ENCODE measurements around the gene VWA5B1.

Gene VWA5B1

DNA sequence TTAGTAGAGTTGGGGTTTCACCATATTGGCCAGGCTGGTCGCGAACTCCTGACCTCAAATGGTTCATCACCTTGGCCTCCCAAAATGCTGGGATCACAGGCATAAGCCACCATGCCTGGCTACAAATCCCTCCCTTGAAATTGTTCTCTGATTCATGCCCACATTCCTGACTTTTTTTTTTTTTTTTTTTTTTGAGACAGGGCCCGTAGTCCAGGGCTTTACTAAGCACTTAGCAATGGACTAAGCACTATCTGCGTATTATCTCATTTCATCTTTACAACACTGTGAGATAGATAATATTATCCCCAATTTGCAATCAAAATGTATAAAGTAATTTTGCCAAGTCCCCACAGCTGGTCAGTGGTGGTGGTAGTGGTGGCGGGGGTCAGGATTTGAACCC is 58.9 kb downstream of the VWA5B1 start:
- no peak for DNase-seq (ENCODE audit: low read depth in 2 of 2)

GRCh38 chr1:20349971-20350370 is 59.3 kb downstream of the VWA5B1 start:
- no peak for DNase-seq (ENCODE audit: low read depth in 2 of 2)

- DNase-seq (ENCODE audit: low read depth in 2 of 2), result no peak
These were observed 59.7 kb downstream of the VWA5B1 start for GRCh38 chr1:20350421-20350820.

GRCh38 chr1:20351911-20352701 is 61.4 kb downstream of the VWA5B1 start:
- no peak for DNase-seq (ENCODE audit: low read depth in 2 of 2)

GRCh38 chr1:20353836-20354235 is 63.2 kb downstream of the VWA5B1 start:
- DNase-seq (ENCODE audit: low read depth in 2 of 2), result no peak

DNA sequence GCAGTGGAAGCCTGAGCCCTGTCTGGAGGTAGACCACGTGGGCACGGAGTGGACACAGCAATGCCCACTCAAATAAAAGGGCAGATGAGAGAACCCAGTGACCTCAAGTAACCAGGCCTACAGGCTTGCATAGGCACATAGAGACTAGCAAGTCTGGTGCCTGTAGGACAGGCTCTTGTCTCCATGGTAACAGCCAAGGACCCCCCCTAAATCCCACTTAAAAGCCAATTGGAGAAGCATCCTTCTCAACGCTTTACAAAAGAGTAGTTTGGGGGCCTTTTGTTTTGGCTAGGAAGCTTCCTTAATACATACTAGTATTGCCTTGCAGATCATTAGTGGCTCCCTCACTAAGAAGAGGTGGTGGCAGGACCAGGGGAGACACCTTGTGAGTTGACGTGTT is 63.9 kb downstream of the VWA5B1 start:
- DNase-seq (ENCODE audit: low read depth in 2 of 2), result no peak

GRCh38 chr1:20355101-20355827 is 64.6 kb downstream of the VWA5B1 start:
- DNase-seq (ENCODE audit: low read depth in 2 of 2), result no peak

DNA sequence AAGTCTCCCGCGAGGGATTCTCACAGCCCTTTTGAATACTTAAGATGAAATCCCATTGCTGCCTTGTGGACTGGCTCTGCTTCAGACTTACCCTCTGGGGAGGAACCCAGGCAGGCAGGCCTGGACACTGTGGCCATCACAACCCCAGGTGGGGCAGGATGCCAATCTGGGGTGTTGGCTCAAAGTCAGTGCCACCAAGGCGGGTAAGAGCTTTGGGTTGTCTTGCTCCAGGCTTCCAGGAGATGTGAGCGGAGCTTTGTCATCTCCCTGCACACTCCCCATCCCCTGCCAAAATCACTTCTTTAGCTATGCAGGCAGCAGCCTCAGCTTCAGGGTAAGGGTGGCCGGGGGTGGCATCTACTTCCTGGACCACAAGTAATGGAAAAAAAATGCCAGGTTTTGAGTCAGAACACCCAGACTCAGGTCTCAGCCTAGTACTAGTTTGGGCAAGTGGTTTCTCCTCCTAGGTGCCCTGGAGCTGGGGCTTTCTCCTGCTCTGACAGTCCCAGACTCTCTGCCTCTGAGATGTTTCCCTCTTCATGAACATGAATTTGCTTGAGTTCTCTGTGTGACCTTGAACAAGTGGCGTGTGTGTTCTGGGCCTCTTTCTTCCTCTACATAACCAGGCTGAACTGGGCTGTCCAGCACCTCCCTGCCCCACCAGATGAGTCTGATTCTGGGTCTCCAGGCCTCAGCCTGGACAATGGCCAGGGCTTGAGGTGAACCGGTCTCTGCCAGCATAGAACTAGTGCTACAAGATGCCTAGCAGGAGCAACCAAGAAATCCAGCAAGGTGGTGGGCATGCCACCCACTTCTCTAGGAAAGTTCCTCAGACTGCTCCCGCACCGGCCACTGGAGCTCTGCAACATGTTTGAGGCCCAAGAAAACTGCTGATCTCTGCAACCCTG is 65.4 kb downstream of the VWA5B1 start:
- no peak for DNase-seq (ENCODE audit: low read depth in 2 of 2)

GRCh38 chr1:20356850-20357459 is 66.3 kb downstream of the VWA5B1 start:
- DNase-seq (ENCODE audit: low read depth in 2 of 2), result no peak

DNA sequence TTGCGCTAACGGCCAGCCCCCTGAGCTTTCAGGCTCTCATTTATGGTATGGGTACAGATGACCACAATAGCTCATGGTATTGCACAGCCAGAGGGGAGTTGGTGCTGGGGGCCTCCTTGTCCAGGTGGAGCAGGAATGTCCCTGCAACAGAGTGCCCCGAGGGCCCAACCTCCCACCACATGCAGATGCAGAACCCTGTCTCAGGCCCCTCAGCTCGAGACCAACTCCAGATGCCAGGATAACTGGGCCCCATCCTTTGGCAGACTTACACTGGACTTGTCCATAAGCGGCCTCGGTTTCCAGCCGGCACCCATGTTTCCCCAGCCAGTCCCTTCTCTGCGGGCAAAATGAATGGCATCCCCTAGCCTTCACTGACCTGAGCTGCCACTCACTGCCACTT is 67.1 kb downstream of the VWA5B1 start:
- no peak for DNase-seq (ENCODE audit: low read depth in 2 of 2)

- no peak for DNase-seq (ENCODE audit: low read depth in 2 of 2)
These were observed 68.1 kb downstream of the VWA5B1 start for GRCh38 chr1:20358761-20359263.

GRCh38 chr1:20359451-20360330 is 69.0 kb downstream of the VWA5B1 start:
- no peak for DNase-seq (ENCODE audit: low read depth in 2 of 2)

DNA sequence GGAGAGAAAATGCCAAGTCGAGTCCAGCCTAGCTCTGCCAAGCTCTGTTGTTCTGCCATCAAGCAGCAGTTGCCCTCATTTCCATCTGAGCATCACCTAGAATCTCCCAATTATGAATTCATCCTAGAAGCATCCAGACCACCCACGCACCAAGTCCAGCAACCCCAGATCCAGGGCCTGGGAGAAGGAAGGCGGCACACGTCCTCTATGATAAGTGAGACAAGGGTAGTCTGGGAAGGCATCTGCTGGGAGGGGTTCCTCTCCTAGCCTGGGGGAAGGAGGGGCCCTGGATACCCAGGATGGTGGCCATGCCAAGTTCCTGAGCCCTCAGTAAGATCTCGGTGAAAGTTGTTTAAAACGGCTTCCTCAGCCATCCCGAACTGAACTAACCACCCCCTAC is 70.7 kb downstream of the VWA5B1 start:
- no peak for DNase-seq (ENCODE audit: low read depth in 2 of 2)

DNA sequence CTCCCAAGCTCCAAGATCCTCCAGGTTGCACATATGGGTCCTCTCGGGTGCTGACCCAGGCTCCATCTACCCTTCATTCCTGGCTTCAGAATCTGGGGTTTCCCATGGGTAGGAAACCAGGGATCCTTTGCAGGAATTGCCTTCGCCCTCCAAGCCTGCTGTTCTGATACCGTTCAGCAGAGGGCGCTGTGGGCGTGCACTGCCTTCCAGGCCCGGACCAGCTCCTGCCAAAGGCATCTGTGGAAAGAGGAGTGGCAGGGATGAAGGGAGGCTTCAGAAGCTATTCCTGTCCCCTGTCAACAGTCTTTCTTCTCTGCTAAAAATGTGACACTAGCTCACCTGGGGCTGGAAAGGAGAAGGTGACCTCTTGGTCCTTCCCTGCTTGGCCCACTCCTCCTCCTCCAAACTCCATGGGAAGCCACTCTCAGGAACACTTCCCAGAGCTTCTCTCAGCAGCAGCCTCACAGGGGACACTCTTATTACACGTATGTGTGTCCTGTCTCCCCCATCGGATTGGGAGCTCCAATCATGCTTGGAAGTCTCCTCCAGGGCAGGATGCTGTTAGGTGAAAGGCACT is 71.2 kb downstream of the VWA5B1 start:
- no peak for DNase-seq (ENCODE audit: low read depth in 2 of 2)

- no peak for DNase-seq (ENCODE audit: low read depth in 2 of 2)
These were observed 72.2 kb downstream of the VWA5B1 start for GRCh38 chr1:20362856-20363255.

GRCh38 chr1:20365421-20366055 is 74.9 kb downstream of the VWA5B1 start:
- DNase-seq (ENCODE audit: low read depth in 2 of 2), result no peak

GRCh38 chr1:20366056-20366462 is 75.4 kb downstream of the VWA5B1 start:
- DNase-seq (ENCODE audit: low read depth in 2 of 2), result no peak

- DNase-seq (ENCODE audit: low read depth in 2 of 2), result no peak
These were observed 75.9 kb downstream of the VWA5B1 start for GRCh38 chr1:20366463-20367115.

GRCh38 chr1:20367116-20367585 is 76.5 kb downstream of the VWA5B1 start:
- DNase-seq (ENCODE audit: low read depth in 2 of 2), result no peak
